HepG2 (cell line): ENCODE measurements around the gene PEX14. TPM values are rescaled to one million over a fixed set of nuclear protein-coding genes. Genes with fewer than 3 reads are reported as not detected.
A peak's percentile ranks its signal among the peaks of the same experiment; 100 is the strongest.

Source experiments
- ATF1 ChIP-seq: IDR thresholded peaks from 2 replicates; pipeline ENCODE4 v1.6.1; 2016; ENCODE audit warnings: mild to moderate bottlenecking, control low read depth
- DMTF1 ChIP-seq: sonication (generic); formaldehyde crosslinking; IDR thresholded peaks from 2 replicates; pipeline ENCODE4 v1.4.0; 2020; ENCODE audit warnings: mild to moderate bottlenecking, missing genetic modification reagents
- HMG20B ChIP-seq: conservative IDR thresholded peaks from 2 replicates; pipeline ENCODE4 v1.6.1; 2016; ENCODE audit warnings: missing genetic modification reagents, missing compliant biosample characterization
- KAT2B ChIP-seq: fragments of 150-350 bp; IDR thresholded peaks from 2 replicates; pipeline ENCODE4 v1.6.1; 2014; ENCODE audit warnings: low read depth, low read length, borderline replicate concordance
- PAX8 ChIP-seq: sonication (generic); formaldehyde crosslinking; IDR thresholded peaks from 2 replicates; pipeline ENCODE4 v1.8.0; 2022; ENCODE audit warnings: mild to moderate bottlenecking, missing genetic modification reagents, borderline replicate concordance
- PHF21A ChIP-seq: sonication (generic); formaldehyde crosslinking; IDR thresholded peaks from 2 replicates; pipeline ENCODE4 v1.5.0; 2020; ENCODE audit warnings: mild to moderate bottlenecking, missing genetic modification reagents
- PHF5A ChIP-seq: IDR thresholded peaks from one replicate; pipeline ENCODE4 v1.6.1; 2018; ENCODE audit warnings: low read depth, missing genetic modification reagents; ENCODE audit not compliant: unreplicated experiment
- PPARG ChIP-seq: conservative IDR thresholded peaks from 2 replicates; pipeline ENCODE4 v1.6.1; 2016; ENCODE audit warnings: missing biosample characterization, missing genetic modification reagents
- ZBTB1 ChIP-seq: sonication (generic); formaldehyde crosslinking; IDR thresholded peaks from 2 replicates; pipeline ENCODE4 v1.4.0; 2020; ENCODE audit warnings: missing genetic modification reagents, borderline replicate concordance
- ZBTB40 ChIP-seq, 2 experiments: fragments of 450-650 bp in 1 of 2; sonication (generic) in 1 of 2; formaldehyde crosslinking in 1 of 2; IDR thresholded peaks; 2 replicates each; pipeline versions ENCODE4 v1.6.1 to v1.8.0; 2016 to 2022; ENCODE audit warnings: antibody characterized with exemption in 1 of 2, mild to moderate bottlenecking in 1 of 2, missing genetic modification reagents in 1 of 2
- ZC3H13 ChIP-seq: sonication (generic); formaldehyde crosslinking; IDR thresholded peaks from 2 replicates; pipeline ENCODE4 v1.8.1; 2023; ENCODE audit warnings: mild to moderate bottlenecking, missing genetic modification reagents, moderate library complexity
- ZNF501 ChIP-seq: sonication (generic); formaldehyde crosslinking; IDR thresholded peaks from 2 replicates; pipeline ENCODE4 v1.5.1; 2020; ENCODE audit warnings: mild to moderate bottlenecking, moderate library complexity, missing genetic modification reagents
- ZNF567 ChIP-seq: sonication (generic); formaldehyde crosslinking; IDR thresholded peaks from 2 replicates; pipeline ENCODE4 v1.8.1; 2023; ENCODE audit warnings: mild to moderate bottlenecking, missing genetic modification reagents, borderline replicate concordance
- ZNF580 ChIP-seq: IDR thresholded peaks from 2 replicates; pipeline ENCODE4 v1.6.1; 2016; ENCODE audit warnings: low read depth, borderline replicate concordance
- ZNF772 ChIP-seq: sonication (generic); formaldehyde crosslinking; IDR thresholded peaks from 2 replicates; pipeline ENCODE4 v1.5.0; 2020; ENCODE audit warnings: mild to moderate bottlenecking, missing genetic modification reagents
- ZNF775 ChIP-seq: sonication (generic); formaldehyde crosslinking; IDR thresholded peaks from 2 replicates; pipeline ENCODE4 v1.4.0; 2020; ENCODE audit warnings: missing genetic modification reagents, mild to moderate bottlenecking, moderate library complexity, borderline replicate concordance
- ZSCAN9 ChIP-seq: IDR thresholded peaks from 2 replicates; pipeline ENCODE4 v1.6.1; 2016; ENCODE audit warnings: borderline replicate concordance
- polyA plus RNA-seq, 8 experiments: library from polyadenylated mRNA; depleted of rRNA in 3 of 8; stranded (reverse) in 7 of 8; unstranded in 1 of 8; fragments of >200 nt; fragmentation: Illumina TruSeq in 4 of 8; extraction: Trizol in 4 of 8; gene quantifications; 2 replicates each; pipeline versions ENCODE4 v1.2.1 to v1.2.3, GENCODE V29; 2011 to 2016; ENCODE audit warnings: low read depth in 4 of 8, missing spikeins in 1 of 8, mixed read lengths in 1 of 8; ENCODE audit not compliant: insufficient read depth in 1 of 8
- total RNA-seq, 5 experiments: library from RNA; depleted of rRNA; stranded (reverse); fragments of >200 nt; fragmentation: Illumina TruSeq; extraction: Trizol; gene quantifications; 2 replicates each; pipeline ENCODE4 v1.2.3, GENCODE V29; 2016; ENCODE audit warnings: low read depth in 1 of 5

The PEX14 gene
- total and polyA plus RNA-seq, 2 of the 13 experiments (the other 11 are each of a cell fraction or from before 2014, with no cell fraction given), result 6.5 to 9.9 TPM

GRCh38 chr1:10430216-10431069 is 44.3 kb upstream of the PEX14 start, which contains the start of gene CENPS (continued):
- TF ChIP-seq ZBTB40 (IDR thresholded peaks at IDR 0.05), result no peak
- TF ChIP-seq ZBTB40 (CRISPR knock-in tag; IDR thresholded peaks at IDR 0.05), result peak; percentile 91
- TF ChIP-seq PHF5A (CRISPR knock-in tag), result no peak
- peak; percentile 93 for TF ChIP-seq ZNF501 (CRISPR knock-in tag)
- TF ChIP-seq ZBTB1 (CRISPR knock-in tag), result no peak
- peak; percentile 99 for TF ChIP-seq ZC3H13
- no peak for TF ChIP-seq ATF1 (CRISPR knock-in tag)
- TF ChIP-seq PPARG (CRISPR knock-in tag), result no peak; the same call in 1 of the 2 replicates
- TF ChIP-seq ZSCAN9, result peak; percentile 6; the same call in 1 of the 2 replicates
- peak; percentile 95 for TF ChIP-seq ZNF567 (CRISPR knock-in tag)
- peak; percentile 71 for TF ChIP-seq ZNF580 (CRISPR knock-in tag)
- TF ChIP-seq KAT2B, result no peak
- peak; percentile 81; the same call in 1 of the 2 replicates for TF ChIP-seq PAX8 (CRISPR knock-in tag)
- TF ChIP-seq PHF21A, result 0 out of 2 replicates have a peak, but pooled peaks have one; percentile 23
- TF ChIP-seq ZNF775 (CRISPR knock-in tag), result peak; percentile 66; the same call in 1 of the 2 replicates
- peak; percentile 73; the same call in 1 of the 2 replicates for TF ChIP-seq DMTF1
- peak; percentile 31; the same call in 1 of the 2 replicates for TF ChIP-seq ZNF772 (CRISPR knock-in tag)
- TF ChIP-seq HMG20B (CRISPR knock-in tag), result no peak
